PC-3 (cell line): Measurements from ENCODE around the gene MS4A12.

Experiments
- CTCF ChIP-seq: fragments of 300-600 bp; sonication (generic); conservative IDR thresholded peaks from 2 replicates; pipeline ENCODE4 v1.5.1; 2017; ENCODE audit warnings: antibody characterized with exemption, low read depth, mild to moderate bottlenecking, low read length
- EZH2 ChIP-seq: fragments of 300-600 bp; sonication (generic); IDR thresholded peaks from one replicate; pipeline ENCODE4 v1.6.1; 2017; ENCODE audit warnings: antibody characterized with exemption, mild to moderate bottlenecking, low read length; ENCODE audit not compliant: unreplicated experiment
- EZH2phosphoT487 ChIP-seq: fragments of 300-600 bp; sonication (generic); IDR thresholded peaks from 2 replicates; pipeline ENCODE4 v1.6.1; 2018; ENCODE audit warnings: mild to moderate bottlenecking, antibody characterized with exemption, low read length, borderline replicate concordance

GRCh38 chr11:60469723-60470122 is 22.9 kb upstream of the MS4A12 start:
- TF ChIP-seq EZH2phosphoT487 (no peak), EZH2 (no peak), CTCF (peak; percentile 64)
